GM19395 (cell line): ENCODE measurements around the gene RABEPK.
"Not testable (repeated sequence)": the region's sequence is repeated elsewhere in the genome, so short reads cannot be mapped to it uniquely, and the experiment has no call there.

Experiments used
- ATAC-seq: cut with Tn5 transposase; IDR thresholded peaks from one replicate; pipeline ENCODE4 v1.9.1; 2021; ENCODE audit warnings: mild to moderate bottlenecking, moderate library complexity; ENCODE audit not compliant: unreplicated experiment

The RABEPK gene

DNA sequence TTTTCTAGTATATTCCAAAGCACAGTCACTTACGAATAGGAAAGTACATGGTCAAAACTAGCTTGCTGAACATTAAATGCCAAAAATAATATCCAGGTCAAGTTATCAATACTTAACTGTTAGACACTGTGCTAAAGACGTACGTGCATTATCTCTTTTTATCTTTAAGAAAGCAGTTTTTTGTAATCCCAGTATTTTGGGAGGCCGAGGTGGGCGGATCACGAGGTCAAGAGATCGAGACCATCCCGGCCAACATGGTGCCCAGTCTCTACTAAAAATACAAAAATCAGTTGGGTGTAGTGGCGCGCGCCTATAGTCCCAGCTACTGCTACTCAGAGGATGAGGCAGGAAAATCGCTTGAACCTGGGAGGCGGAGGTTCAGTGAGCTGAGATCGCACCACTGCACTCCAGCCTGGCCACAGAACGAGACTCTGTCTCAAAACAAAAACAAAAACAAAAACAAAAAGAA, 43.5 kb downstream of the RABEPK start:
- no peak for ATAC-seq

DNA sequence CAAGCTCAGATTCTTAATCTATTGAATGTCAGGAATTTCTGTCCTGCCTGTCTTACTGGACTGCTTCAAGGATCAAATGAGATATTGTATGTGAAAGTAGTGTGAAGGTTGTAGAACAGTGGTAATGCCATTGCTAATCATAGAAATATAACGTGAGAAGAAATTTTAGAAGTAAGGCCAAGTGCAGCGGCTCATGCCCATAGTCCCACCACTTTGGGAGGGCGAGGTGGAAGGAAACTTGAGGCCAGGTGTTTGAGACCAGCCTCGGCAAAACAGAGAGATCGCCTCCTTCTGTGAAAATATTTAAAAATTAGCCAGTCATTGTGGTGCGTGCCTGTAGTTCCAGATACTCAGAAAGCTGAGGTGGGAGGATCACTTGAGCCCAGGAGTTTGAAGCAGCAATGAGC, 45.9 kb downstream of the RABEPK start:
- no peak for ATAC-seq

DNA sequence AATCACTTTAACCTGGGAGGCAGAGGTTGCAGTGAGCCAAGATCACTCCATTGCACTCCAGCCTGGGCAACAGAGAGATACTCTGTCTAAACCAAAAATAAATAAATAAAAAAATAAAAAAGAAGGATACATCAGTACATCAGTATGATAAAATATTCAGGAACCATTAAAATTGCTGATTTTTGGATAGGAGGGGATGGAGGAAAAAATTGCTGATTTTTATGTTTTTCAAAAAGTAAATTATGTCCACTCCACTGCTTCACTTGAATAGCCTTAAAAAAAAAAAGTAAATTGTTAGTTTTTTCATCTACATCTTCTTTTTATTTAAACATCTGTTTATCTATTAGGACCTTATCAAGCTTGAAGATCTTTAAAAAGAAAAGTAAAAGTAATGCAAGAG, 53.9 kb downstream of the RABEPK start:
- no peak for ATAC-seq

DNA sequence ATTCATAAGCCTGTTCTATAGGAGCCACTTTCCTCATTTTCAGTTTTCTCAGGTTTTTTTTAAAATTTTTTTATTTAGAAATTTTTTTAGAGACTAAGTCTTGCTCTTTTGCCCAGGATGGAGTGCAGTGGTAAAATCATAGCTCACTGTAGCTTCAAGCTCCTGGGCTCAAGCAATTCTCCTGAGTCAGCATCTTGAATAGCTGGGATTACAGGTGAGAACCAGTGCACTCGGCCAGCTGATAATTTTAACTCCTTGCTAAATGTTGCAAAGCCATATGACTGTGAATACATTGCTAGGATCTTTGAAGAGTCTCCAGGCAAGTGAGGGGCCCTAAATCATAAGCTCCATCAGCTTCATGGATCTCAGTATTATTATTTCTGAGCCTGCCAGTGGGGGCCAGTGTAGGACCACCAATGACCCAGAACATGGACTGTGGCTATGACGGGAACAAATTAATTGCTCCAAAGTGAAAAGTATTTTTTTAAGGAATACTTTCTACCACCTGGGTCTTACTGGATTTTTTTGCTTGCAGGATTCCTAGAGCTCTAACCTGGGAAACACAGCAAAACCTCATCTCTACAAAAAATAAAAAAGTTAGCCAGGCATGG, 55.5 kb downstream of the RABEPK start:
- no peak for ATAC-seq

DNA sequence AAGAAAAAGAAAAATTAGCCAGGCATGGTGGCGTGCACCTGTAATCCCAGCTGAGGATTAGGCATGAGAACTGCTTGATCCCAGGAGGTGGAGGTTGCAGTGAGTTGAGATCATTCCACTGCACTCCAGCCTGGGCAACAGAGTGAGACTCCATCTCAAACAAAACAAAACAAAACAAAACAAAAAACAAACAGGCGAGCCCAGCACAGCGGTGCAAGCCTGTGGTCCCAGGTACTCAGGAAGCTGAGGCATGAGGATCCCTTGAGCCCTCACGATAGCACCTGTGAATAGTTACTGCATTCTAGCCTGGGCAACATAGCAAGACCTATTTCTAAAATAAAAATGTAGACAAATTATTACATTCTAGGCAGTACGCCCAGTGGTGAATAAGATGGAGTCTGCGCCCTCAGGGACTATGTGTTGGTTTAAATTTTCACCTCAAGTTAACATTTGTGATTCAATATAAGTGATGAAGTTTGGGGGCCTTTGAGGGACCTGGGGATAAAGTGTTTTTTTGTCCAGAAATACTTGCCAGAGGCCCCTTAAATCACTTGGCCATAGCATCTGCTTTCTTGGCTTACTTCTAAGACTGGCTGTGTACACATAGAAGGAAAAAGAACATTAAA, 57.9 kb downstream of the RABEPK start:
- ATAC-seq = no peak

DNA sequence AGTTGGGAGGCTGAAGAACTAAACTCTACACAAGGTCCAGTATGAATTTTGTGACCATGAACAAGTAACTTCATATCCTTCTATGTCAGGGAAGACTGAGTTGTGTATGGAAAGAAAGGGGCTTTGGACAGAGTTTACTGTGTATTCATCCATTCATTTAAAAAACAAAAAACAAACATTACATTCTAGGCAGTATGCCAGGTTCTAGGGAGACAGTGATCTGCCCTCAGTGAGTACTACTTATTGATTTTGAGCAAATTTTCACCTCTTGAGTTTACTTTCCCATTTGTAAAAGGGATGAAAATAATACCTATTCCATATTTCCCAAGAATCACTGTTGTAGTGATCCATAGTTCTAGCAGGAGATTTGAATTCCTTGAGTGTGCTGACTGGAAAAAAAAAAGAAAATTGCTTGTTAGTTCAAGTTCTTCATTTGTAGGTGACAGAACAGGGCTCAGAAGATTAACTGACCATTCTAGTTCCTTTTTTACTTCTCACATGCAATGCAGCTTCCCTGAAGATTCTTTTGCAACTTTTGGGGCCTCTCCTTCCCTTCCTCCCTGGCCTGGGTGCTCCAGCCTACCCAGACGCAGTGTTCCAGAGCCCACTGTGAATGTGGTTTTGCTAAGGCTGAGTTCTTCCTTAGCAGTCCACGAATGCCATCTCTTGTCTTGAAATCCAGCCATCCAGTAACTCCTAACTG, 58.6 kb downstream of the RABEPK start:
- ATAC-seq = no peak

DNA sequence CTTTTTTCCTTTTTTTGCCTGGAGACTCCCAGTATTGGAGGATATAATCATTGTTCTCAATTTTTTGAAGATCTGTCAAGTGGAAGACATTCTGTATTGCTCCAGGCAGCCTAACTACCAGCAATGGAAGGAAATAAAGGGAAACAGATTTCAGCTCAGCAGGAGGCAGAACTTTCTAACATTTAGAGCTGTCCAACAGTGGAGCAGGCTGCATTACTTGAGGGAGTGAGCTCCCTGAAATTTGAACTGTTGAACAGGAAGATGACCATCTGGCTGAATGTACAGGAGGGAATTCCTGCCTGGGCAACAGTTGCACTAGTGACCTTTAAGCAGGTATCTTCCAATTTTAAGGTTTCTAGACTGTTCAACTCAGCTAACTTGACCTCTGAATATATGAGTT, 60.2 kb downstream of the RABEPK start:
- no peak for ATAC-seq

DNA sequence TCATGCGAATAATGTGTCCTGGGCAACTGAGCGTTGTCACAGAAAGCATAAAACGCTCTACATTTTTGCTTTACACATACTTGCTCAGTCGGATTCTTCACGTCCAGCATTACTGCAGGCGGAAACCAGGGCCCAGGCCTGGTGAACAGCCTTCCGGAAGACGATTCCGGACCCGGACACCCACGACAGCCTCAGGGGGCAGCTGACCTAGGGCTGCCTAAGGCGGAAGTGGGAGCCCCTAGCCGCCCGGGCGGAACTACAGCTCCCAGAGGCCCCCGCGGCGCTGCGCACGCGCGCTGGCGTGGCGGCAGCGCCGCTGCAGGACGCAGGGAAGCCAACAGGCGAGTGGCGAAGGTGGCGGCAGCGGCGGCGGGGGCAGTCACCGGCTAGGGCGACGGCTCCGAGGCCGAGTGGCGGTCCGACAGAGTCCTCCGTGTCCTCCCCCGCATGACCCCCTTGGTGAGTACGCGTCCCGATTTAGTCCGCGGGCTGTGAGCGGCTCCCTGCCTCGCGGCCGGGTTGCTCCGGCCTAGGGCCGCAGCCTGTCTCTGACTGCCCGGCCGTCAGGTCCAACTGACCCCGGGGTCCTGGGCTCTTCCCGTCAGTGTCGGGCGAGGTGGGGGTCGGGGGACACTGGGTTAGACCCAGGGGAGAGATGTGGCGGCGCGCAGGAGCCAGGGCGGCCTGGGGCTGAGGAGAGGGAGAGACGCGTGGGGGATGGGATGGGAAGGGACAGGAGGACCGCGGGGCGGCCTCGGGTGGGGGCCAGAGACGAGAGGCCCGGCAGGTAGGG, 61.4 kb downstream of the RABEPK start, which contains the start of gene GAPVD1:
Gene GAPVD1, plus strand, starts transcription at position 326 of the 793 bp plus-strand sequence. CDS start 37,096 bp downstream, outside the sequence.
- peak; percentile 89 for ATAC-seq

DNA sequence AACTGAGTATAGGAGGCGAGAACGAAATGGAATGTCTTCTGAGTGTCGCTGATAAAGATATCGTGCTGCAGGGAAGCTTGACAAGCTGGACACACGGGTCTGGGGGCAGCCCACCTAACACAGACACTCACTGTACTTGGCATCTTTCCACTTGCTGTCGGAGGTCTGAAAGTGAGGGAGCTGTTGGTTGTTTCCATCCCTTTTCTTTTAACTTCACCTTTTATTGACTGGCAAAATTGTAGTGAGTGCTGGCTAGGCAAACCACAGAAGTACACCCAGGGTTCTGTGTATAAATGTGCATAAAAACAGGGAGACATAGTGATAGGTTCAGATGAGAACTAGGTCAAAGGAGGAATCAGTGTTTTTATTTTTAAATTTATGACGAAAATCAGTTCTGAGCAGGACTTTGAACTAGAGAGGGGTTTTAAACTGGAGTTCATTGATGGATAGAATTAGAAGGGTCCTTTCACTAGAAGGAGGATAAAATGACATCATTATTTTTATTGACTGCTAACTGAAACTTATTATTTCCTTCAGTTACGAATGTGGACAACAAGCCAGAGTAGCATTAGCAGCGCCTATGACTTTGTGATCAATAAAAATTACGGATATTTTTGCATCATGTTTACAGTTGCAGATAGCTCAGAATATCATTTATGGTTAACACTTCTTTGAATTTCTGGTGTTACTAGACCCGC, 62.1 kb downstream of the RABEPK start:
- peak; percentile 3 for ATAC-seq

DNA sequence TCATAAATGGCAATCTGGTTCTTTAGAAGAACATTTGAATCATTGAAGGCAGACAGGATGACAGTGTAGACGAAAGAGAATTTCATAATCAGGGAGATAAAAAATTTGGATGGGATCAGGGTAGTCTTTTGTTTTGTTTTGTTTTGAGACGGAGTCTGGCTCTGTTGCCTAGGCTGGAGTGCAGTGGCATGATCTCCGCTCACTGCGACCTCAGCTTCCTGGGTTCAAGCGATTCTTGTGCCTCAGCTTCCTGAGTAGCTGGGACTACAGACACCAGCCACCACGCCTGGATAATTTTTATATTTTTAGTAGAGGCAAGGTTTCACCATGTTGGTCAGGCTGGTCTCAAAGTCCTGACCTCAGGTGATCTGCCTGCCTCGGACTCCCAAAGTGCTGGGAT, 63.7 kb downstream of the RABEPK start:
- not testable (repeated sequence) for ATAC-seq

DNA sequence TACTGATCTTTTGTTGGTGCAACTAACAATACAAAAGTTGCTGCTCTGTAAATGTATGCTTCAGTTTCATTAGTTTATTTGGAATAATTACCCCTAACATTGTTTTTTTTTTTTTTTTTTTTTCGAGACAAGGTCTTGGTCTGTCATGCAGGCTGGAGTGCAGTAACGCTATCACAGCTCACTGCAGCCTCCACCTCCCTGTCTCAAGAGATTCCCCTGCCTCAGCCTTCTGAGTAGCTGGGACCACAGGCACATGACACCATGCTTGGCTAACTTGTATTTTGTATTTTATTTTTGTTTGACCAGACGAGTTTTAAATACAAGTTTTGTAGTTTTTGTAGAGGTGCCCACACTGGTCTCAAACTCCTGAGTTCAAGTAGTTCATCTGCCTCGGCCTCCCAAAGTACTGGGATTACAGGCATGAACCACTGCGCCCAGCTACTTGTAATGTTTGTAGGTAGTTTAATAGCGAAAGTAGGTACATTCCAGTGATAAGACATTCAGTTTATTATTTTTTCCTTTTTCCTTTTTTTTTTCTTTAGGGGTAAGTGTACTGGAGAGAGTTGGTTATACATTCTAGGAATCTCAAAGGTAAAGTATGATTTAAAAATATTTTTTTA, 68.2 kb downstream of the RABEPK start:
- no peak for ATAC-seq

DNA sequence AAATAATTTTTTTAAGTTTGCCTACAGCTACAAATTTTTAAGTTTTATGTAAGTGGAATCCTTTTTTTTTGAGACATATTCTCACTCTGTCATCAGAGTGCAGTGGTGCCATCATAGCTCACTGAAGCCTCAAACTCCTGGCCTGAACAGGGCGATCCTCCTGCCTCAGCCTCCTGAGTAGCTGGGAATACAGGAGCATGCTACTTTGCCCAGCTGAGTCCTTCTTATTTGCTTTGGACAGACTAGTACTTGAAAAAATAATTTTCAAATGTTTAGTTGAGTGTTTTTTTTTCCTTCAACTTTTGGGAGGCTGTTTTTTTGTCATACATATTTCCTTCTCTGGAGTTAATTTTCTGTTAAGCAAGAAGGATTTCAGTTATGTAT, 68.7 kb downstream of the RABEPK start:
- no peak for ATAC-seq

DNA sequence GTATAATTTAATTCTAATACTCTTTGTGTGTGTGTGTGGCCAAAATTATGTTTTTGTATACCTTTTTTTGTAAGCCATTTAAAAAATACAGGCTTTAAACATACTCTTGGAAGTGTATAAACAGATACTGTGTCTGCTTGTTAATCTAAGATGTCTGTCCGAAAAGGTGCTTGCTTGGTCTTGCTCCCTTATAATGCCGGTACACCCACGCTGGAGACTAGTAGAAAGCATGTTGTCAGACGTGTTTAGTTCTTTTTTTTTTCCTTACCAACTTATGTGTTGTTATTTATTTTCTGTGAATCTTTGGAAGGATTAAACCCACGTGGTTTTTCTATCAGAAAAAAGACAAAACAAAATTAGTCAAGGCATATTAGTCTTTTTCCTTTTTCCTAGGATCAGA, 70.7 kb downstream of the RABEPK start:
- ATAC-seq = no peak

DNA sequence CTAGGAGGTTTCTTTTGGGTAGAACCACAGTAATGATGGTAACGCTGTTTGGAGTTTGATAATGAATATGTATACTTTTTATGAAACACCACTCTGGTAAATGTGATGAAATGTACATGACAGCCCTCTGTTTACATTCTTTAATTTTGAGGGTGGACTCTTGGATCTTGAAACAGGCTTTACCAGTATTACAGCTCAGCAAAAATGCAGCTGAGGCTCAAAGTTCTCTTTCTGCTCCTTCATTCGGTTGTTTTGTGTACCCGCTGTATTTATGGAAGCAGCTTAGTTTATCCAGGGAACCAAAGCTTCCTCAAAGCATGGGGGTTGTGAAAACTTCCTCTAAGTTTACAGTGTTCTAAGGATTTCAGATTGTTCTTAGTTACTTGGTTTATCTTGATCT, 72.4 kb downstream of the RABEPK start:
- ATAC-seq = no peak

DNA sequence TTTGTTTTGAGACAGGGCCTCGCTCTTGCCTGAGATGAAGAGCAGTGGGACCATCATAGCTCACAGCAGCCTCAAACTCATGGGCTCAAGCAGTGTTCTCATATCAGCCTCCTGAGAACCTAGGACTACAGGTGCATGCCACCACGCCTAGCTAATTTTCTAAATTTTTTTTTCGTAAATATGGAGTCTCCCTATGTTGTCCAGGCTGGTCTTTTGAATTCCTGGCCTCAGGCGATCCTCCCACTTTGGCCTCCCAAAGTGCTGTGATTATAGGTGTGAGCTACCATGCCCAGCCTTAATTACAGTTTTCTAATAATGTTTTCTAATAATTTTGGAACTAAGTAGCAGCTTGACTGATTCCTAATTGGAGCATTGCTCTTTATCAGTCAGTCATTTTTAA, 76.4 kb downstream of the RABEPK start:
- no peak for ATAC-seq

DNA sequence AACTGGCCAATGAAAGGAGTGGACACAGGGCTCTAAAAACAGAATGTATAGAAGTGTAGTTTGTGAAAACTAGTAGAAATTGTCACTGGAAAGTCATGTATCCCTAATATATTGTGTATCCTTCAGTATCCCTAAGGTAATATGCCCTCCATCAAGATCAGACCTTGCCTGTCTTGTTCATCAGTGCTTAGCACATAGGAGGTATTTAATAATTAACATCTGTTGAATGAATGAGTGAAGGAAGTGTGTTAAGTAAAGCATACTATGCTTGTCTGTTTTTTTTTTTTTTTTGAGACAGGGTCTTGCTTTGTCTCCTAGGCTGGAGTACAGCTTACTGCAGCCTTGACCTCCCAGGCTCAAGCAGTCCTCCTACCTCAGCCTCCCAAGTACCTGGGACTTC, 77.1 kb downstream of the RABEPK start:
- ATAC-seq = no peak

DNA sequence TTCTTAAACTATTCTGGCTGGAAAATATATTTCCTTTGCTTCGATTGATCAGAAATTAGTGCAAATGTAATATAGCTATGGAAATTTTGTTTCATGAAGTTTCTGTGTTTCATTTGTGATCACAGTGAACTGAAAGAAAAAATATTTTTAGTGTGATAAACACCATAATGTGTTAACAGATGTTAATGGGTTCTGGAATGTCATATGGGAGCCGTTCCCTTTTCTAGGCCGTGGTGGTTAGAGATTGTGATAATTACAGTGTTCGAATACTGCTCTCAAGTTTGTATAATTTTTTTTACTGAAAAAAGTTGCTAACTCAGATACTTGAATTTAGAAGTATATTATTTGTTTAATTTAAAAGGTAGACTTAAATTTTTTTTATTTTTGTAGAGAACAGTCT, 80.6 kb downstream of the RABEPK start:
- no peak for ATAC-seq
